Fibroblast of upper back skin (primary cell): ENCODE measurements around the gene ATRAID.
"Not testable (repeated sequence)": the region's sequence is repeated elsewhere in the genome, so short reads cannot be mapped to it uniquely, and the experiment has no call there.

ENCODE experiments used
- DNase-seq: peaks from one replicate; pipeline ENCODE4 v3.0.0-alpha.2; 2013

The ATRAID gene

GRCh38 chr2:27211943-27212625 lies at the start of gene ATRAID, which contains the start of gene SLC5A6:
Gene ATRAID, plus strand, starts transcription at chr2:27212041. Its CDS starts 328 bp downstream, at chr2:27212369.
Gene SLC5A6, minus strand, starts transcription at chr2:27212268. Its CDS starts 4,618 bp downstream, at chr2:27207650.
- DNase-seq: peak; percentile 83

DNA sequence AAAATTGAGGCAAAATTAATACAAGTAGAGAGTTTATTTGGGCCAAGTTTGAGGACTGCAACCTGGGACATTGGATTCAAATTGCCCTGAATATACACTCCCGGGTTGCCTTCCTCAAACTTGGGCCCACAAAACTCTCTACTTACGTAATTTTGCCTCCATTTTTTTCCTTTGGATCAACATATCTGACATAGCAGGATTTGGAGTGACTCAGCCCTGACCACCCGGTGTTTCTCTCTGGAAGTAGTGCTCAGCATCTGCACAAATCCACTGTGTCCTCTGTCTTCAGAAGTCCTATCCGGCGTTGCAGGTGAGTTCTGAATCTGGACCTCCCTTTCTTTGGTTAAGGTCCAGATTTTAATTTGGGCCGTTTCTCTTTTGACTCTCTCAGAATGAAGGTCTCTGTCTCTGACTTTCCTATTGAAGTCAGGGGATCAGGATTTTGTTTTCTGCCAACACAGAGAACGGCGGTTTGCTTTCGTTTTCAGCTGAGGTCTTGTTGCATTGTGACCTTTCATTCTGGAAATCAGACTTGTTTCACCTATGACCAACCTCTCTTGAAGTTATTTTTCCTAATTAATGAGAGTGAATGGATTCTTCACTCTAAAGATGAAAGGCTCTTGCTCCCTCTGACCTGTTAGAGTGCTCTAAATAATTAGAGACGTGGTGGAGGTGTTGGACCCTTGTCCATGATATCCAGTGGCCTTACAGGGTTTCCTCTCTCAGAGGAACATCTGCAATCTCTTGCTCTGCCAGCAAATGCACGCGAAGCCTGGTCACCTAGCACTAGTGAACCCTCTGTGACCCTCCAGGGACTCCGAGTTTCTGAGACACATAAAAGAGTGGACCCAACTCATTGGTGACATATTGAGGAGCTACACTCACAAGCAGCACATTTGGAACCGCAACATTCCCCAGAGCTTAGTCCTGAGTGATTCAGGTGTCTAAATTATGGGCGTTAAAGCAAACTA lies 49.4 kb upstream of the ATRAID start:
- DNase-seq: peak; percentile 24

- DNase-seq: no peak
Measured at GRCh38 chr2:27164960-27165763, 46.7 kb upstream of the ATRAID start.

DNA sequence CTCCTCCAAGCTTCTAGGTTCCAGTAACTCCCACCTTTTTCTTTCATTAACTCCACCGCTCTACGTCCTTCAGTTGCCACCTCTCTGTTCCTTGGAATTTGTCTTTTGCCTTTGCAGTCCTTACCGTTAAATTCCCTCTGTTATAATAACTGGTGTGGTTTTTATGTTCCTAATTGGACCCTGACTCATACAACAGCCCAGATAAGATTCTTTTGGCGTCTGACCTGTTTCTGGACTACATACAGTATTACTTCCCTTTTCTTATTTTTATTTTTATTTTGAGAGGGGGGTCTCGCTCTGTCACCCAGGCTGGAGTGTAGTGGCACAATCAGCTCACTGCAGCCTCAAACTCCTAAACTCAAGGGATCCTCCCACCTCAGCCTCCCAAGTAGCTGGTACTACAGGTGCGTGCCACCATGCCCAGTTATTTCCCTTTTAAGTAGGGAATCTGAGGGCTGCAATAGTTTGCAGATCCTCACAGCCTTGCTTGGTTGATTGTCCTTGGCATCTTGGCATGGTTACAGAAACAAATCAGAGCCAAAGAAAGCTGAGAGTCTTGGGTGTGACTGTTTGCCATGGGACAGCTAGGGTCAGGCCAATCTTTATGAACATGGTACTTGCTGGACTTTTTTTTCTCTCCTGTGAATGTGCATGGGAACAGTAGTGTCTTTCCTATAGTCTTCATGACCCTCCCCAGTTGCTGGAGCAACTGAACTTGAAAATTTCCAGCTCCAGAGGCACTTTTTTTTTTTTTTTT lies 41.1 kb upstream of the ATRAID start:
- DNase-seq: no peak

DNA sequence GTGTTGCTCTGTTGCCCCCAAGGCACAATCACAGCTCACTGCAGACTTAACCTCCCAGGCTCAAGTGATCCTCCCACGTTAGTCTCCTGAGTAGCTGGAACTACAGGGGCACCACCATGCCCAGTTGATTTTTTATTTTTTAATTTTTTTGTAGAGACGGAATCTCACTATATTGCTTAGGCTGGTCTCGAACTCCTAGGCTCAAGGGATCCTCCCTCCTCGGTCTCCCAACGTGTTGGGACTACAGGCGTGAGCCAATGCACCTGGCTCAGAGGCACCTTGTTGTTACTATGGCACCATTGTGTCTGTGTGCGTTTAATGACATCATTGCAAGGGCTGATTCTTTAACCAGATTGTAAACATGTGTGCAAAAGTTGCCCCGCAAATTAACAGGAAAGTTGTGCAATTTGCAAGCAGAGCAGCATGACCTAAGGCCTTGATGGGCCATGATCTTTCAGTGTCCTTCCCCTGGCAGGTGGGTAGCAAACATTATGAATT lies 40.4 kb upstream of the ATRAID start:
- DNase-seq: no peak

DNA sequence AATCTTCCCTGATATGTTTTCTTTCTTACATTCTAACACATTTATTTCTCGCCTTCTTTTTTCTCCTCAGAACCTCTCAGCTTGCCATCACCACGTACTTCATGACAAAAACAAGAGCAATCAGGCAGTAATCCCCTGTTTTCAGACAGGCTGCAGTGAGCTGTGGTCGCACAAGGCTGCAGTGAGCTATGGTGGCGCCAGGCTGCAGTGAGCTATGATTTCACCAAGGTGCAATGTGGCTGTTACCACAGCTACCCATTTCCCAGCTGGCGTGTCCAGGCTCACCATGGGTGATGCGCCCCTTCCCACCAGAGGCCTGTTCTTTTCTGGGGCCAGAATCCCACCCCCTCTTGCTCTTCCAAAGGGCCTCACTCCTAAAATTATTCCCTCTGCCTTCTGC lies 37.2 kb upstream of the ATRAID start:
- no peak for DNase-seq

DNA sequence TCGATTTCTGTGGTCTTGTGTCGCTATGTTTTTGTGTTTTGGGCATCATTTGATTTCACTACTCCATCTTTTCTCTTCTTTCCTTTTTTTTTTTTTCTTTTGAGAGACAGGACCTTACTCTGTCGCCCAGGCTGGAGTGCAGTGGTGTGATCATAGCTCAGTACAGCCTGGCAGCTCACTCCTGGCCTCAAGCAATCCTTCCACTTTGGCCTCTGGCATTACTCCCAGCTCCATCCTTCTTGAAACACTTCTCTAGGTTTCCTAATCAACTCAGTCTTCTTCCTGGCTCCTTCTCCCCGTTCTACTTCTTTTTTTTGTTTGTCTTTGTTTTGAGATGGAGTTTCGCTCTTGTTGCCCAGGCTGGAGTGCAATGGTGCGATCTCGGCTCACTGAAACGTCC lies 36.5 kb upstream of the ATRAID start:
- DNase-seq: no peak

GRCh38 chr2:27175781-27176180 lies 36.1 kb upstream of the ATRAID start:
- DNase-seq: not testable (repeated sequence)

DNA sequence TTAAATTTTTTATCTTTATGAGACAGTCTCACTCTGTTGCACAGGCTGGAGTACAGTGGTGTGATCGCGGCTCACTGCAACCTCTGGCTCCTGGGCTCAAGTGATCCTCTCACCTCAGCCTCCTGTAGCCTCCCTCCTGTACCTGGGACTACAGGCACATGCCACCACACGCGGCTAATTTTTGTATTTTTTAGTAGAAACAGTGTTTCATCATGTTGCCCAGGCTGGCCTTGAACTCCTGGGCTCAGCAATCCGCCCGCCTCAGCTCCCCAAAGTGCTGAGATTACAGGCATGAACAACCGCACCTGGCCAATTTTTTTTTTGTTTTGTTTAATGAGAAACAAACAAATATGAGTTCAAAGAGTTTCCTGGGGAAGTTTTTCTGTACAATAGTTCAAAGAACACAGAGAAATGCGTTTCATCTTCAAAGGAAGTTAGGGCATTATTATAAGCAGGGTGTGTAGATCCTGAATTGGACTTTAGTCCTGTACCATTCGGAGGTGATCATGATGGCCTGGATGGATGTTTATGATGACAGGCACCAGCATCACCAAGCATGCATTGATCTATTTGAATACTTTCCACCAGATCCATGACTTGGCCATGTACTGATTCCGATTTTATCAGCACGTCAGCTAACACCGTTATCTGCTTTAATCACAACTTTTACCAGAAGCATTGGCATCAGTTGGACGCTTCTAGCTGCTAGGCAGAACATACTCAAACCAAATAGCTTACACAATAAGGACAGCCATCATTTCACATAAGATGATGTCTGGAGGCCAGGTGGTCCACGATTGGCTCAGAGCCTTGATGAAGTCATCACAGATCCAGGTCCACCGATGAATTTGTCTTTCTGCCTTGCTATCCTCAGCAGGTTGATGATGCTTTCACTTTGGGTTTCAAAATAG lies 34.1 kb upstream of the ATRAID start:
- no peak for DNase-seq

DNA sequence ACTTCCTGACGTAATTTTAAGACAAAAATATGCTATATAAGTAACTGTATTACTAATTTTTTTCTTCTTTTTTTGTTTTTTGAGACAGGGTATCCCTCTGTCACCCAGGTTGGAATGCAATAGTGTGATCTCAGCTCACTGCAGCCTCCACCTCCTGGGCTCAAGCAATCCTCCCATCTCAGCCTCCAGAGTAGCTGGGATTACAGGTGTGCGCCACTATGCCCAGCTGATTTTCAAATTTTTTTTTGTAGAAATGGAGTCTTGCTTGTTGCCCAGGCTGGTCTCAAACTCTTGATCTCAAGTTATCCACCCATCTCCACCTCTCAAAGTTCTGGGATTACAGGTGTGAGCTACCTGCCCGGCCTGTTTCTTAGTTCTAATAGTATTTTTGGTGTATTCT lies 33.4 kb upstream of the ATRAID start:
- no peak for DNase-seq

GRCh38 chr2:27179344-27180000 lies 32.4 kb upstream of the ATRAID start:
- DNase-seq: no peak

DNA sequence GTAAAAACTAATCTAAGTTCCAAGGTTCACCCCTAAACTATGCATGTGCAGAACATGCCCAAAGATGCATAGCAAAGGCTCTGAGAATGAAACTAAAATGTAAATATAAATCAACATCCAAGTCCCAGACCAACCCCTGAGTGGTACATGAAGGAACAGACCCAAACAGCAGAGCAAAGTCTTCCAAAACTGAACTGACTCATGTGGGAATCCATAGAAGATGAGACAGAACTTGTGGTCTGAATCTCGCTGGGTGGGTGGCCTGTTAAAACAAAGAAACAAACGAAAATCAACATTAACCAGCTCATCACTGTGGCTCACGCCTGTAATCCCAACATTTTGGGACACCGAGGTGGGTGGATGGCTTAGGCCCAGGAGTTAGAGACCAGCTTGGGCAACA lies 29.5 kb upstream of the ATRAID start:
- DNase-seq: peak; percentile 65

DNA sequence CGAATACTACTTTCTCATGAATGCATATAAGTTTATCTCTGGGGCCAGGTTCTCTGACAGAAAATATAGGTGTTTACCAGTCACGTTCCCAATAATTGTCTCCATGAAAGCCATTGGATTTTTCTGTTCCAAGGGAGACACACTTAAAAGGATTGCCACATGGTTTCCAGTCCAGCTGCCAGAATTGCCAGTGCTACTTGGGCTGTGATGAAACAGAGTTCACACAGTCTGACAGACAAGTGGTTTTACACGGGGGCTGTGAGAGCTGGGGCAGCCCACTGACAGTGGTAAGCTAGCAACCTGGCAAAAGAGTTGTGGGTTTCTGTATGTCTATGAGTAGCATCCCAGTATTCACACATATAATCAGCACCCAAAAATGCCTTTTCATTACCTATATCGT lies 27.7 kb upstream of the ATRAID start:
- DNase-seq: no peak

GRCh38 chr2:27185331-27186026 lies 26.4 kb upstream of the ATRAID start:
- DNase-seq: peak; percentile 50

GRCh38 chr2:27186613-27187345 lies 25.1 kb upstream of the ATRAID start:
- no peak for DNase-seq

- no peak for DNase-seq
Measured at GRCh38 chr2:27189989-27190388, 21.9 kb upstream of the ATRAID start.

DNA sequence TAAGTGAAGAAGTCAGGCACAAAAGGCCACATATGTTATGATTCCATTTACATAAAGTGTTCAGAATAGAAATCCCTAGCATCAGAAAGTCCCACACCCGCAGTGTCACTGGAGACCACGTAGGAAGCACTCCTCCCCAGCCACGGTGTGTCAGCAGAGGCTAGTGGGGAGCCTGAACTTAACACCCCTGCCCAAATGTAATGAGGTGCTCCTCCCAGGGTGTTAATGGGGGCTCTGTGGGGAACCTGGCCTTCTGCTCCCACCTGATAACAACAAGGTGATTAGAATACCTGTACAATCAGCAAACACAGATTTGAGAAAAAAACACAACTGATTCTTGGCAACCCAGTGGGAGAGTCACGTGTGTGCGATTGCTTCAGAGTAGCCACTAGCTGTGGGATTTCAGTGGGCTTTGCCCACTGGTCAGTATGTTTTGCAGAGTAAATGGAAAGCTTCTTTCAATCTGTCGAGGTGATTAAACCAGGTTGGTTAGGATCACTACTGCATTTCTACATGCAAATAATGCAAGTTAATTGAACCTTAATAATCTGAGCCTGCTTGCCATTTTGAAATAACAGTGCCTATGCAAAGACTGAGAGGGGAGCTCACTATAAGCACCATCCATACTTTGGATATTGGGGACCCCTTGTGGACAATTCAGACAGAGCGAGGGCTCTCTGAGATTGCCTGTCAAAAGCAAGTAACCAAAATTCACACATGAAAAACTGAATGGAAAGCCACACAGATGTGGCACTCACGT lies 20.6 kb upstream of the ATRAID start:
- DNase-seq: peak; percentile 69
